Activated CD8-positive, alpha-beta memory T cell treated with anti-CD3 and anti-CD28 coated beads for 36 hours (primary cell): Measurements from ENCODE around the gene TMUB1. TPM values are rescaled to one million over a fixed set of nuclear protein-coding genes. Genes with fewer than 3 reads are reported as not detected.

Source experiments
- CTCF ChIA-PET: fragments of 350-600 bp; sonication (Branson Sonifier 250); formaldehyde crosslinking; loops from one replicate; lab custom pipeline; 2021; ENCODE audit warnings: antibody characterized with exemption; lab: Charles Lee
- POLR2A ChIA-PET: fragments of 350-600 bp; sonication (Branson Sonifier 250); formaldehyde crosslinking; loops from one replicate; lab custom pipeline; 2021; ENCODE audit warnings: antibody characterized with exemption; lab: Charles Lee
- total RNA-seq, 2 experiments: library from RNA; stranded (reverse); gene quantifications; one replicate each; pipeline ENCODE4 v1.2.3, GENCODE V29; 2021

Gene TMUB1
- total RNA-seq, result 10 to 100 TPM; 77.4 to 79.7 TPM

GRCh38 chr7:151083071-151083823 lies at the start of gene TMUB1:
Gene TMUB1, minus strand, starts transcription at chr7:151083493. Its CDS starts 930 bp downstream, at chr7:151082563.
- POLR2A ChIA-PET, result interaction anchor here (1.1 kb wide), 1 partner anchor 24 kb away, joined by 3 read pairs; the partner anchor contains the start of gene SLC4A2

GRCh38 chr7:151132461-151133205 lies 49.3 kb upstream of the TMUB1 start:
- ChIA-PET CTCF (interaction anchor here (1.2 kb wide), 1 partner anchor 9 kb away, joined by 5 read pairs; no protein-coding TSS in a partner anchor), POLR2A (no interaction called here)

More at GRCh38 chr7:151083071-151083823, at the start of gene TMUB1:
- CTCF ChIA-PET, result interaction anchor here (0.8 to 1.6 kb wide), 2 partner anchors 55 to 161 kb away, joined by 3 to 4 read pairs; partner anchors contain the start of gene ABCB8

GRCh38 chr7:151131592-151132293 lies 48.5 kb upstream of the TMUB1 start:
- CTCF ChIA-PET, result interaction anchor here (1.1 to 1.2 kb wide), 2 partner anchors 8 to 21 kb away, joined by 3 to 5 read pairs; no protein-coding TSS in a partner anchor
- POLR2A ChIA-PET, result no interaction called here

- ChIA-PET CTCF (interaction anchor here (1.1 kb wide), 1 partner anchor 20 kb away, joined by 3 read pairs; no protein-coding TSS in a partner anchor), POLR2A (no interaction called here)
Measured at GRCh38 chr7:151131224-151131591, 47.9 kb upstream of the TMUB1 start.

- CTCF ChIA-PET, result interaction anchor here (1.1 kb wide), 1 partner anchor 20 kb away, joined by 3 read pairs; no protein-coding TSS in a partner anchor
- POLR2A ChIA-PET, result no interaction called here
Measured at GRCh38 chr7:151130741-151131157, 47.5 kb upstream of the TMUB1 start.

- POLR2A ChIA-PET, result no interaction called here
- CTCF ChIA-PET, result interaction anchor here (1.3 kb wide), 1 partner anchor 19 kb away, joined by 3 read pairs; no protein-coding TSS in a partner anchor
Measured at GRCh38 chr7:151129960-151130591, 46.8 kb upstream of the TMUB1 start.

GRCh38 chr7:151129117-151129959 lies 46.0 kb upstream of the TMUB1 start:
- POLR2A ChIA-PET, result no interaction called here
- CTCF ChIA-PET, result interaction anchor here (1.2 to 1.3 kb wide), 2 partner anchors 18 to 43 kb away, joined by 3 to 4 read pairs; no protein-coding TSS in a partner anchor

- POLR2A ChIA-PET, result no interaction called here
- CTCF ChIA-PET, result interaction anchor here (1.2 to 1.4 kb wide), 3 partner anchors 9 to 43 kb away, joined by 3 to 4 read pairs (median 3); no protein-coding TSS in a partner anchor
Measured at GRCh38 chr7:151128716-151129115, 45.4 kb upstream of the TMUB1 start.

GRCh38 chr7:151128144-151128543 lies 44.9 kb upstream of the TMUB1 start:
- POLR2A ChIA-PET, result no interaction called here
- CTCF ChIA-PET, result interaction anchor here (1.2 to 1.4 kb wide), 2 partner anchors 9 to 44 kb away, joined by 3 to 4 read pairs; no protein-coding TSS in a partner anchor

GRCh38 chr7:151126491-151127137 lies 43.3 kb upstream of the TMUB1 start:
- CTCF ChIA-PET, result interaction anchor here (0.7 to 0.9 kb wide), 2 partner anchors 44 to 178 kb away, joined by 3 read pairs; no protein-coding TSS in a partner anchor
- POLR2A ChIA-PET, result no interaction called here

- ChIA-PET POLR2A (no interaction called here), CTCF (interaction anchor here (0.8 to 1.8 kb wide), 3 partner anchors 42 to 185 kb away, joined by 3 to 4 read pairs (median 3); partner anchors contain the start of gene GBX1)
Measured at GRCh38 chr7:151125846-151126481, 42.7 kb upstream of the TMUB1 start.

- CTCF ChIA-PET, result interaction anchor here (0.8 to 1.8 kb wide), 2 partner anchors 42 to 186 kb away, joined by 3 to 4 read pairs; partner anchors contain the start of gene GBX1
- POLR2A ChIA-PET, result no interaction called here
Measured at GRCh38 chr7:151125470-151125845, 42.2 kb upstream of the TMUB1 start.

- CTCF ChIA-PET, result interaction anchor here (1.0 to 2.2 kb wide), 17 partner anchors 8 to 179 kb away, joined by 3 to 14 read pairs (median 5); partner anchors contain the start of gene GBX1
- POLR2A ChIA-PET, result no interaction called here
Measured at GRCh38 chr7:151124899-151125399, 41.7 kb upstream of the TMUB1 start.

- CTCF ChIA-PET, result interaction anchor here (0.6 to 2.2 kb wide), 32 partner anchors 8 to 265 kb away, joined by 3 to 20 read pairs (median 4); partner anchors contain the start of genes ABCF2, CHPF2, GBX1 and NOS3
- POLR2A ChIA-PET, result no interaction called here
Measured at GRCh38 chr7:151124481-151124880, 41.2 kb upstream of the TMUB1 start.

- CTCF ChIA-PET, result interaction anchor here (0.6 to 2.2 kb wide), 36 partner anchors 8 to 265 kb away, joined by 3 to 20 read pairs (median 4); partner anchors contain the start of genes ABCF2, CHPF2, GBX1 and NOS3
- POLR2A ChIA-PET, result no interaction called here
Measured at GRCh38 chr7:151123822-151124464, 40.6 kb upstream of the TMUB1 start.
